OCI-LY3 (cell line): Measurements from ENCODE around the gene MEMO1.

Source experiments
- CTCF ChIP-seq: fragments of 200-600, 300-600 bp; sonication (generic); IDR thresholded peaks from 2 replicates; pipeline ENCODE4 v1.5.1; 2014; ENCODE audit warnings: antibody characterized with exemption, low read length, low read depth
- EZH2phosphoT487 ChIP-seq: fragments of 200-600 bp; shearing (Covaris generic); IDR thresholded peaks from 2 replicates; pipeline ENCODE4 v1.6.1; 2018; ENCODE audit warnings: antibody characterized with exemption, mixed run types, low read depth

- no peak for TF ChIP-seq CTCF
- TF ChIP-seq EZH2phosphoT487: no peak
Measured at GRCh38 chr2:31979018-31979417, 31.8 kb downstream of the MEMO1 start.
